ENCODE results near the gene CADPS. TPM values are rescaled to one million over a fixed set of nuclear protein-coding genes. Genes with fewer than 3 reads are reported as not detected.

Gene CADPS
- total RNA-seq, 1 experiment from 2014 or later, result not detected

- ChIA-PET POLR2A (ENCODE audit: unreplicated experiment) (no interaction called here), CTCF (no interaction called here)
- H4K20me1 ChIP-seq (ENCODE audit: low read length), result no peaks in the 10 kb centered on the region
- ATAC-seq, result no peak
- no peaks in the 10 kb centered on the region for H3K27me3 ChIP-seq (ENCODE audit: low read length)
- no peaks in the 10 kb centered on the region for H3K9me2 ChIP-seq (replicated peaks; ENCODE audit: low read length)
- H2AFZ ChIP-seq (ENCODE audit: low read length), result no peak overlapping the region
- no peaks in the 10 kb centered on the region for H3F3A ChIP-seq (ENCODE audit: low read length, unreplicated experiment)
- intact Hi-C loops (cut with micrococcal nuclease), result no loop called here
- no peak for TF ChIP-seq EZH2 (IDR thresholded peaks at IDR 0.05; ENCODE audit: low read length, unreplicated experiment)
- no peak for TF ChIP-seq CTCF (conservative IDR thresholded peaks at IDR 0.05; ENCODE audit: low read depth, low read length)
- no peak for TF ChIP-seq EZH2phosphoT487 (IDR thresholded peaks at IDR 0.05; ENCODE audit: borderline replicate concordance, low read length)
- no peak overlapping the region for H3K4me2 ChIP-seq (ENCODE audit: low read length)
- no peak overlapping the region for H3K9ac ChIP-seq (ENCODE audit: low read length)
- H3K4me3 ChIP-seq (ENCODE audit: low read length), result no peak overlapping the region
- H3K36me3 ChIP-seq (ENCODE audit: low read depth, low read length), result no peaks in the 10 kb centered on the region
- no TSS peak for BruUV-seq (replicated peaks)
- peaks cover 8% of the 10 kb centered on the region; the same call in 1 of the 2 replicates for H3K4me1 ChIP-seq (ENCODE audit: insufficient read depth, low read length)
- H3K27ac ChIP-seq (ENCODE audit: low read length), result no peak overlapping the region
- H3K79me2 ChIP-seq (ENCODE audit: low read length), result no peaks in the 10 kb centered on the region
- no peaks in the 10 kb centered on the region for H3K9me3 ChIP-seq (ENCODE audit: low read length)
- no peak for DNase-seq
These were observed 263.5 kb downstream of the CADPS start for GRCh38 chr3:62611541-62612240.

GRCh38 chr3:62607287-62608029 lies 267.8 kb downstream of the CADPS start:
- BruUV-seq (replicated peaks), result no TSS peak
- H3K9me2 ChIP-seq (replicated peaks; ENCODE audit: low read length), result no peaks in the 10 kb centered on the region
- no peak overlapping the region for H3K27ac ChIP-seq (ENCODE audit: low read length)
- no peak for TF ChIP-seq EZH2 (IDR thresholded peaks at IDR 0.05; ENCODE audit: low read length, unreplicated experiment)
- no peak for TF ChIP-seq CTCF (conservative IDR thresholded peaks at IDR 0.05; ENCODE audit: low read depth, low read length)
- TF ChIP-seq EZH2phosphoT487 (IDR thresholded peaks at IDR 0.05; ENCODE audit: borderline replicate concordance, low read length), result no peak
- no peaks in the 10 kb centered on the region for H3F3A ChIP-seq (ENCODE audit: low read length, unreplicated experiment)
- H3K36me3 ChIP-seq (ENCODE audit: low read depth, low read length), result no peaks in the 10 kb centered on the region
- H2AFZ ChIP-seq (ENCODE audit: low read length), result no peak overlapping the region
- H4K20me1 ChIP-seq (ENCODE audit: low read length), result no peaks in the 10 kb centered on the region
- H3K4me1 ChIP-seq (ENCODE audit: insufficient read depth, low read length), result peaks cover 35% of the 10 kb centered on the region
- H3K4me2 ChIP-seq (ENCODE audit: low read length), result no peak overlapping the region
- POLR2A ChIA-PET (ENCODE audit: unreplicated experiment), result no interaction called here
- CTCF ChIA-PET, result no interaction called here
- ATAC-seq (peak; percentile 31), DNase-seq (peak; percentile 63)
- H3K79me2 ChIP-seq (ENCODE audit: low read length), result no peaks in the 10 kb centered on the region
- no peak overlapping the region for H3K4me3 ChIP-seq (ENCODE audit: low read length)
- H3K9ac ChIP-seq (ENCODE audit: low read length), result no peak overlapping the region
- H3K27me3 ChIP-seq (ENCODE audit: low read length), result no peaks in the 10 kb centered on the region
- intact Hi-C loops (cut with micrococcal nuclease), result loop anchor here (10.0 kb wide), 1 partner anchor 1673 kb away; no protein-coding TSS in a partner anchor
- no peaks in the 10 kb centered on the region for H3K9me3 ChIP-seq (ENCODE audit: low read length)
